GDM1 (cell line): ENCODE results near the gene PCDHA10.
"Not testable (repeated sequence)": the region's sequence is repeated elsewhere in the genome, so short reads cannot be mapped to it uniquely, and the experiment has no call there.

ENCODE experiments used
- DNase-seq: peaks from one replicate; lab custom pipeline; 2025; lab: John Stamatoyannopoulos, UW

PCDHA10 gene, protein sequence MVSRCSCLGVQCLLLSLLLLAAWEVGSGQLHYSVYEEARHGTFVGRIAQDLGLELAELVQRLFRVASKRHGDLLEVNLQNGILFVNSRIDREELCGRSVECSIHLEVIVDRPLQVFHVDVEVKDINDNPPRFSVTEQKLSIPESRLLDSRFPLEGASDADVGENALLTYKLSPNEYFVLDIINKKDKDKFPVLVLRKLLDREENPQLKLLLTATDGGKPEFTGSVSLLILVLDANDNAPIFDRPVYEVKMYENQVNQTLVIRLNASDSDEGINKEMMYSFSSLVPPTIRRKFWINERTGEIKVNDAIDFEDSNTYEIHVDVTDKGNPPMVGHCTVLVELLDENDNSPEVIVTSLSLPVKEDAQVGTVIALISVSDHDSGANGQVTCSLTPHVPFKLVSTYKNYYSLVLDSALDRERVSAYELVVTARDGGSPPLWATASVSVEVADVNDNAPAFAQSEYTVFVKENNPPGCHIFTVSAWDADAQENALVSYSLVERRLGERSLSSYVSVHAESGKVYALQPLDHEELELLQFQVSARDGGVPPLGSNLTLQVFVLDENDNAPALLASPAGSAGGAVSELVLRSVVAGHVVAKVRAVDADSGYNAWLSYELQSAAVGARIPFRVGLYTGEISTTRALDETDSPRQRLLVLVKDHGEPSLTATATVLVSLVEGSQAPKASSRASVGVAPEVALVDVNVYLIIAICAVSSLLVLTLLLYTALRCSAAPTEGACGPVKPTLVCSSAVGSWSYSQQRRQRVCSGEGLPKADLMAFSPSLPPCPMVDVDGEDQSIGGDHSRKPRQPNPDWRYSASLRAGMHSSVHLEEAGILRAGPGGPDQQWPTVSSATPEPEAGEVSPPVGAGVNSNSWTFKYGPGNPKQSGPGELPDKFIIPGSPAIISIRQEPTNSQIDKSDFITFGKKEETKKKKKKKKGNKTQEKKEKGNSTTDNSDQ

DNA sequence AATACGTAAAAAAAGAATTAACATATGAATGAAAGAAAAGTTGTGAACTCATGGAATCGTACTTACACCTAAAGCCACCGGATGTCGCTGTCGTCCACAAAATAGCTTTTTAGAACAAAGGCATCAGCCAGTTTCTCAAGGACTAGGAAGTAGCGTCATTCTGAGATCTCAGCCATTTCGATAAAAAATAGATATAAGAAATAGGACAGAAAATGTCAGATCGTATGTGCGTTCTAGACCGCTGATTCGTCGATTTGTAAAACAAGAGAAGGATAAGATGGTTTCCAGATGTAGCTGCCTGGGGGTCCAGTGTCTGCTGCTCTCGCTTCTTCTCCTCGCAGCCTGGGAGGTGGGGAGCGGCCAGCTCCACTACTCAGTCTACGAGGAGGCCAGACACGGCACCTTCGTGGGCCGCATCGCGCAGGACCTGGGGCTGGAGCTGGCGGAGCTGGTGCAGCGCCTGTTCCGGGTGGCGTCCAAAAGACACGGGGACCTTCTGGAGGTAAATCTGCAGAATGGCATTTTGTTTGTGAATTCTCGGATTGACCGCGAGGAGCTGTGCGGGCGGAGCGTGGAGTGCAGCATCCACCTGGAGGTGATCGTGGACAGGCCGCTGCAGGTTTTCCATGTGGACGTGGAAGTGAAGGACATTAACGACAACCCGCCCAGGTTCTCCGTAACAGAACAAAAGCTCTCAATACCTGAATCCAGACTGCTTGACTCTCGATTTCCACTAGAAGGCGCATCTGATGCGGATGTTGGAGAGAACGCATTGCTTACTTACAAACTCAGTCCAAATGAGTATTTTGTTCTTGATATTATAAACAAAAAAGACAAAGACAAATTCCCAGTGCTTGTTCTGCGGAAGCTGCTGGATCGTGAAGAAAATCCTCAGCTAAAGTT, at the start of gene PCDHA10:
PCDHA10 (plus strand) TSS at position 126 of the 903 bp plus-strand sequence; CDS start at position 278, 152 bp downstream.
- DNase-seq, result no peak

GRCh38 chr5:140806834-140807775, 48.6 kb upstream of the PCDHA10 start, which contains the start of gene PCDHA4:
Gene PCDHA4, plus strand, starts transcription at chr5:140807068.
- DNase-seq, result no peak

GRCh38 chr5:140808241-140808888, 47.3 kb upstream of the PCDHA10 start:
- DNase-seq, result not testable (repeated sequence)

DNA sequence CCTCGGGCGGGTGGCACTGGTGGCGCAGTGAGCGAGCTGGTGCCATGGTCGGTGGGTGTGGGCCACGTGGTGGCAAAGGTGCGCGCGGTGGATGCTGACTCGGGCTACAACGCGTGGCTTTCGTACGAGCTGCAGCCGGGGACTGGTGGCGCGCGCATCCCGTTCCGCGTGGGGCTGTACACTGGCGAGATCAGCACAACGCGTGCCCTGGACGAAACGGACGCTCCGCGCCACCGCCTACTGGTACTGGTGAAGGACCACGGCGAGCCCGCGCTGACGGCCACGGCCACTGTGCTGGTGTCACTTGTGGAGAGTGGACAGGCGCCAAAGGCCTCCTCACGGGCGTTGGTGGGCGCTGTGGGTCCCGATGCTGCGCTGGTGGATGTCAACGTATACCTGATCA, 46.8 kb upstream of the PCDHA10 start:
- DNase-seq, result no peak

DNA sequence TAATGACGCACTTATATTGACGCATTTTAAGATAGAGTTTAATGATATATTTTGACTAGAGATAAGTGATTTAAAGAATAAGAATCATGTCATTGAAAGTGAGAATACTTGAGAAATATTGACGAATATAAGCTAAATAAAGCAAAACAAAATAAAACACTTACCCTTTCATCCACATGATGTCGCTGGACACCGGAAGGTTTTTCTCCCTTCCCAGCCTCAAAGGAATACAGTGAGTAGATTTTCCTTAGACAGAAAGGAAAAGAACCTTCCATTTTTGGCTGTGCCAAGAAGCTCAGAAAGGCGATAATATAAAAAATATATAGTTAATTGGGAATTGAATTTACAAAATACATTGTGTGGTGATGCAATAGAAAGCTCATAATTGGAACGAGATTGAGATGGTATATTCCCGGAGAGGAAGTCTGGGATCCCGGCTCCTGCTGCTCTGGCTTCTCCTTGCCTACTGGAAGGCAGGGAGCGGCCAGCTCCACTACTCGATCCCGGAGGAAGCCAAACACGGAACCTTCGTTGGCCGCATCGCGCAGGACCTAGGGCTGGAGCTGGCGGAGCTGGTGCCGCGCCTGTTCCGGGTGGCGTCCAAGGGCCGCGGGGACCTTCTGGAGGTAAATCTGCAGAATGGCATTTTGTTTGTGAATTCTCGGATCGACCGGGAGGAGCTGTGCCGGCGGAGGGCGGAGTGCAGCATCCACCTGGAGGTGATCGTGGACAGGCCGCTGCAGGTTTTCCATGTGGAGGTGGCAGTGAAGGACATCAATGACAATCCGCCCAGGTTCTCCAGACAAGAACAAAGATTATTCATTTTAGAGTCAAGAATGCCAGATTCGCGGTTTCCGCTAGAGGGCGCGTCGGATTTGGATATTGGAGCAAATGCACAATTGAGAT, 34.1 kb upstream of the PCDHA10 start, which contains the start of gene PCDHA5:
PCDHA5 (plus strand) TSS at position 239 of the 906 bp plus-strand sequence.
- DNase-seq, result no peak

- no peak for DNase-seq
These were observed 33.4 kb upstream of the PCDHA10 start for GRCh38 chr5:140822281-140822629.

DNA sequence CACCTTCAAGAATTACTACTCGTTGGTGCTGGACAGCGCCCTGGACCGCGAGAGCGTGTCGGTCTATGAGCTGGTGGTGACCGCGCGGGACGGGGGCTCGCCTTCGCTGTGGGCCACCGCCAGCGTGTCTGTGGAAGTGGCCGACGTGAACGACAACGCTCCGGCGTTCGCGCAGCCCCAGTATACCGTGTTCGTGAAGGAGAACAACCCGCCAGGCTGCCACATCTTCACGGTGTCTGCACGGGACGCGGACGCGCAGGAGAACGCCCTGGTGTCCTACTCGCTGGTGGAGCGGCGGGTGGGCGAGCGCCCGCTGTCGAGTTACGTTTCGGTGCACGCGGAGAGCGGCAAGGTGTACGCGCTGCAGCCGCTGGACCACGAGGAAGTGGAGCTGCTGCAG, 32.7 kb upstream of the PCDHA10 start:
- DNase-seq, result not testable (repeated sequence)

- no peak for DNase-seq
These were observed 32.2 kb upstream of the PCDHA10 start for GRCh38 chr5:140823475-140823874.

GRCh38 chr5:140827704-140828361, 27.9 kb upstream of the PCDHA10 start, which contains the start of gene PCDHA6:
Gene PCDHA6, plus strand, starts transcription at chr5:140827960. Its CDS starts 132 bp downstream, at chr5:140828092.
- no peak for DNase-seq

- no peak for DNase-seq
These were observed 27.3 kb upstream of the PCDHA10 start for GRCh38 chr5:140828362-140828737.

DNA sequence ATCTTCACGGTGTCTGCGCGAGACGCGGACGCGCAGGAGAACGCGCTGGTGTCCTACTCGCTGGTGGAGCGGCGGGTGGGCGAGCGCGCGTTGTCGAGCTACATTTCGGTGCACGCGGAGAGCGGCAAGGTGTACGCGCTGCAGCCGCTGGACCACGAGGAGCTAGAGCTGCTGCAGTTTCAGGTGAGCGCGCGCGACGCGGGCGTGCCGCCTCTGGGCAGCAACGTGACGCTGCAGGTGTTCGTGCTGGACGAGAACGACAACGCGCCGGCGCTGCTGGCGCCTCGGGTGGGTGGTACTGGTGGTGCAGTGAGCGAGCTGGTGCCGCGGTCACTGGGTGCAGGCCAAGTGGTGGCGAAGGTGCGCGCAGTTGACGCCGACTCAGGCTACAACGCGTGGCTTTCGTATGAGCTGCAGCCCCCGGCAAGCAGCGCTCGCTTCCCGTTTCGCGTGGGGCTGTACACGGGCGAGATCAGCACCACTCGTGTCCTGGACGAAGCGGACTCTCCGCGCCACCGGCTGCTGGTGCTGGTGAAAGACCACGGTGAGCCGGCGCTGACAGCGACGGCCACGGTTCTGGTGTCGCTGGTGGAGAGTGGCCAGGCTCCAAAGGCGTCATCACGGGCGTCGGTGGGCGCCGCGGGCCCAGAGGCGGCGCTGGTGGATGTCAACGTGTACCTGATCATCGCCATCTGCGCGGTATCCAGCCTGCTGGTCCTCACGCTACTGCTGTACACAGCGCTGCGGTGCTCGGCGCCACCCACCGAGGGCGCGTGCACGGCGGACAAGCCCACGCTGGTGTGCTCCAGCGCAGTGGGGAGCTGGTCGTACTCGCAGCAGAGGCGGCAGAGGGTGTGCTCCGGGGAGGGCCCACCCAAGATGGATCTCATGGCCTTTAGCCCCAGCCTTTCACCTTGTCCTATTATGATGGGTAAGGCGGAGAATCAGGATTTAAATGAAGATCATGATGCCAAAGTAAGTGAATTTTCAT, 25.9 kb upstream of the PCDHA10 start:
- not testable (repeated sequence) for DNase-seq

- DNase-seq, result no peak
These were observed 21.7 kb upstream of the PCDHA10 start, which contains the start of gene PCDHA7 for GRCh38 chr5:140833993-140834392. Gene PCDHA7, plus strand, starts transcription at chr5:140834269. Its CDS starts 115 bp downstream, at chr5:140834384.

DNA sequence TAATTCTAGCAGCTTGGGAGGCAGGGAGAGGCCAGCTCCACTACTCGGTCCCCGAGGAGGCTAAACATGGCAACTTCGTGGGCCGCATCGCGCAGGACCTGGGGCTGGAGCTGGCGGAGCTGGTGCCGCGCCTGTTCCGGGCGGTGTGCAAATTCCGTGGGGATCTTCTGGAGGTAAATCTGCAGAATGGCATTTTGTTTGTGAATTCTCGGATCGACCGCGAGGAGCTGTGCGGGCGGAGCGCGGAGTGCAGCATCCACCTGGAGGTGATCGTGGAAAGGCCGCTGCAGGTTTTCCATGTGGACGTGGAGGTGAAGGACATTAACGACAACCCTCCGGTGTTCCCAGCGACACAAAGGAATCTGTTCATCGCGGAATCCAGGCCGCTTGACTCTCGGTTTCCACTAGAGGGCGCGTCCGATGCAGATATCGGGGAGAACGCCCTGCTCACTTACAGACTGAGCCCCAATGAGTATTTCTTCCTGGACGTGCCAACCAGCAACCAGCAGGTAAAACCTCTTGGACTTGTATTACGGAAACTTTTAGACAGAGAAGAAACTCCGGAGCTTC, 21.2 kb upstream of the PCDHA10 start:
- DNase-seq, result not testable (repeated sequence)

GRCh38 chr5:140835622-140836510, 19.8 kb upstream of the PCDHA10 start:
- no peak for DNase-seq
